H9 (cell line): ENCODE data around the gene MTHFD1L. TPM values are rescaled to one million over a fixed set of nuclear protein-coding genes. Genes with fewer than 3 reads are reported as not detected.

ENCODE experiments used
- DNase-seq: peaks from one replicate; pipeline ENCODE4 v3.0.0-alpha.2; 2017
- H2AFZ ChIP-seq: one replicate; pipeline ENCODE4 v1.6.1; 2013; ENCODE audit warnings: mild to moderate bottlenecking, low read length, control low read depth, moderate library complexity
- H2AK5ac ChIP-seq: 2 replicates; pipeline ENCODE4 v1.6.1; 2013; ENCODE audit warnings: low read length, control low read depth, mixed read lengths; ENCODE audit not compliant: insufficient read length
- H2BK120ac ChIP-seq: one replicate; pipeline ENCODE4 v1.6.1; 2013; ENCODE audit warnings: low read depth, mild to moderate bottlenecking, low read length, control low read depth, inconsistent platforms; ENCODE audit not compliant: poor library complexity, severe bottlenecking
- H2BK12ac ChIP-seq: 2 replicates; pipeline ENCODE4 v1.6.1; 2013; ENCODE audit warnings: low read length, control low read depth, mixed read lengths, low read depth; ENCODE audit not compliant: insufficient read length
- H2BK15ac ChIP-seq: 2 replicates; pipeline ENCODE4 v1.6.1; 2013; ENCODE audit warnings: low read depth, low read length, control low read depth
- H2BK20ac ChIP-seq: one replicate; pipeline ENCODE4 v1.6.1; 2013; ENCODE audit warnings: low read depth, mild to moderate bottlenecking, low read length, control low read depth, inconsistent platforms; ENCODE audit not compliant: poor library complexity, severe bottlenecking
- H2BK5ac ChIP-seq: 2 replicates; pipeline ENCODE4 v1.6.1; 2013; ENCODE audit warnings: low read length, control low read depth, mixed read lengths; ENCODE audit not compliant: insufficient read length
- H3K14ac ChIP-seq: 2 replicates; pipeline ENCODE4 v1.6.1; 2013; ENCODE audit warnings: low read length, control low read depth; ENCODE audit not compliant: insufficient read depth
- H3K18ac ChIP-seq: 2 replicates; pipeline ENCODE4 v1.6.1; 2013; ENCODE audit warnings: low read depth, mild to moderate bottlenecking, mixed read lengths, low read length, control low read depth; ENCODE audit not compliant: insufficient read length
- H3K23ac ChIP-seq: 2 replicates; pipeline ENCODE4 v1.6.1; 2013; ENCODE audit warnings: low read length, control low read depth, mixed read lengths, low read depth; ENCODE audit not compliant: insufficient read length
- H3K23me2 ChIP-seq: 2 replicates; pipeline ENCODE4 v1.6.1; 2013; ENCODE audit warnings: low read depth, mild to moderate bottlenecking, mixed read lengths, low read length, control low read depth; ENCODE audit not compliant: insufficient read length, poor library complexity, severe bottlenecking
- H3K27ac ChIP-seq: 2 replicates; pipeline ENCODE4 v1.5.1; 2013; ENCODE audit warnings: low read length, control low read depth, mixed read lengths, low read depth; ENCODE audit not compliant: insufficient read length
- H3K27me3 ChIP-seq: 2 replicates; pipeline ENCODE4 v1.6.1; 2013; ENCODE audit warnings: low read length, control low read depth, inconsistent platforms; ENCODE audit not compliant: insufficient read depth
- H3K4ac ChIP-seq: 2 replicates; pipeline ENCODE4 v1.6.1; 2013; ENCODE audit warnings: low read depth, mild to moderate bottlenecking, control low read depth, inconsistent platforms, low read length, moderate library complexity
- H3K4me1 ChIP-seq: 2 replicates; pipeline ENCODE4 v1.6.1; 2013; ENCODE audit warnings: low read length, control low read depth, inconsistent platforms; ENCODE audit not compliant: insufficient read depth
- H3K4me2 ChIP-seq: 2 replicates; pipeline ENCODE4 v1.6.1; 2013; ENCODE audit warnings: low read length, control low read depth, mixed read lengths; ENCODE audit not compliant: insufficient read length, insufficient read depth
- H3K56ac ChIP-seq: 2 replicates; pipeline ENCODE4 v1.6.1; 2013; ENCODE audit warnings: low read depth, mild to moderate bottlenecking, mixed read lengths, low read length, control low read depth; ENCODE audit not compliant: insufficient read length
- H3K79me1 ChIP-seq: 2 replicates; pipeline ENCODE4 v1.6.1; 2013; ENCODE audit warnings: low read depth, mild to moderate bottlenecking, moderate library complexity, low read length, control low read depth, inconsistent platforms; ENCODE audit not compliant: insufficient read depth, poor library complexity, severe bottlenecking
- H3K79me2 ChIP-seq: 2 replicates; pipeline ENCODE4 v1.6.1; 2013; ENCODE audit warnings: low read length, control low read depth, inconsistent platforms; ENCODE audit not compliant: insufficient read depth
- H3K9ac ChIP-seq: 2 replicates; pipeline ENCODE4 v1.6.1; 2013; ENCODE audit warnings: low read length, control low read depth, mixed read lengths; ENCODE audit not compliant: insufficient read length; ENCODE audit errors: extremely low read depth
- H3K9me3 ChIP-seq: one replicate; pipeline ENCODE4 v1.6.1; 2013; ENCODE audit warnings: low read depth, low read length, inconsistent platforms; ENCODE audit not compliant: control insufficient read depth
- H3T11ph ChIP-seq: one replicate; pipeline ENCODE4 v1.6.1; 2013; ENCODE audit warnings: mild to moderate bottlenecking, low read length, control low read depth, inconsistent platforms
- H4K20me1 ChIP-seq: one replicate; pipeline ENCODE4 v1.6.1; 2013; ENCODE audit not compliant: control insufficient read depth, insufficient read length, insufficient read depth
- H4K5ac ChIP-seq: 2 replicates; pipeline ENCODE4 v1.6.1; 2013; ENCODE audit warnings: low read depth, mild to moderate bottlenecking, mixed read lengths, low read length, control low read depth; ENCODE audit not compliant: insufficient read length
- H4K8ac ChIP-seq: replicated peaks from 2 replicates; pipeline ENCODE4 v1.6.1; 2013; ENCODE audit warnings: low read length, control low read depth, mixed read lengths, low read depth; ENCODE audit not compliant: insufficient read length
- H4K91ac ChIP-seq: 2 replicates; pipeline ENCODE4 v1.6.1; 2013; ENCODE audit warnings: low read depth, mild to moderate bottlenecking, moderate library complexity, mixed read lengths, low read length, control low read depth; ENCODE audit not compliant: insufficient read length
- H3K27ac Mint-ChIP-seq, 3 experiments: 2 replicates in 2 of 3; 3 replicates in 1 of 3; pipeline ENCODE4 v1.8.0; 2020 to 2021; ENCODE audit warnings: mixed read lengths in 3 of 3, mild to moderate bottlenecking in 1 of 3, moderate library complexity in 1 of 3
- H3K27me3 Mint-ChIP-seq: 2 replicates; pipeline ENCODE4 v1.8.0; 2021; ENCODE audit warnings: low read depth, mild to moderate bottlenecking, moderate library complexity, mixed read lengths
- H3K36me3 Mint-ChIP-seq, 3 experiments: 2 replicates in 2 of 3; 3 replicates in 1 of 3; pipeline ENCODE4 v1.8.0; 2020 to 2021; ENCODE audit warnings: low read depth in 3 of 3, mixed read lengths in 3 of 3; ENCODE audit not compliant: insufficient read depth in 1 of 3
- H3K4me1 Mint-ChIP-seq, 2 experiments: 2 replicates each; pipeline ENCODE4 v1.8.0; 2020; ENCODE audit warnings: mixed read lengths in 2 of 2
- H3K4me3 Mint-ChIP-seq, 2 experiments: 2 replicates in 1 of 2; 3 replicates in 1 of 2; pipeline ENCODE4 v1.8.0; 2020 to 2021; ENCODE audit warnings: mild to moderate bottlenecking in 2 of 2, mixed read lengths in 2 of 2, moderate library complexity in 1 of 2
- H3K9me3 Mint-ChIP-seq, 2 experiments: 2 replicates in 1 of 2; 3 replicates in 1 of 2; pipeline ENCODE4 v1.8.0; 2020; ENCODE audit warnings: mild to moderate bottlenecking in 2 of 2, mixed read lengths in 2 of 2, moderate library complexity in 1 of 2
- WGBS: extraction: QIAGEN DNeasy Blood & Tissue Kit; methylation state at CpG from one replicate; pipeline ENCODE4 v1.1.7; 2013; ENCODE audit warnings: missing lambda C conversion rate, low lambda C conversion rate, mixed read lengths; ENCODE audit not compliant: insufficient read length; ENCODE audit errors: extremely low coverage; 5-methylcytosine and 5-hydroxymethylcytosine counted together
- total RNA-seq: library from RNA; stranded (reverse); gene quantifications from 2 replicates; pipeline ENCODE4 v1.2.1, GENCODE V29; 2021
- TF ChIP-seq, protein P1 (sequence below): fragments of 200-600 bp; sonication (generic); conservative IDR thresholded peaks from 3 replicates; pipeline ENCODE4 v1.8.0; 2021; ENCODE audit warnings: antibody characterized with exemption, mild to moderate bottlenecking

MTHFD1L gene
- total RNA-seq, 1 experiment from 2014 or later, result 90.2 TPM

DNA sequence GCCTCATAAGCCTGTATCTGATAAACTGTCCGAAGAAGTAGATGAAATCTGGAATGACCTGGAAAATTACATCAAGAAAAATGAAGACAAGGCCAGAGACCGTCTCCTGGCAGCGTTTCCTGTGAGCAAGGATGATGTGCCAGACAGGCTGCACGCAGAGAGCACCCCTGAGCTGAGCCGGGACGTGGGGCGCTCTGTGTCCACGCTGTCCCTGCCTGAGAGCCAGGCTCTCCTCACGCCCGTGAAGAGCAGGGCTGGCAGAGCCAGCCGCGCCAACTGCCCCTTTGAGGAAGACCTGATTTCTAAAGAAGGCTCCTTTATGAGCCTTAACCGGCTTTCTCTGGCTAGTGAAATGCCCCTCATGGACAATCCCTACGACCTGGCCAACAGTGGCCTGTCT is 33.9 kb upstream of the MTHFD1L start:
- Histone ChIP-seq H3K79me1 (no peaks in the 10 kb centered on the region), H3K56ac (no peak overlapping the region), H4K91ac (no peak overlapping the region), H2BK15ac (no peak overlapping the region), H3T11ph (no peak overlapping the region), H3K23me2 (no peaks in the 10 kb centered on the region), H2AK5ac (no peak overlapping the region), H3K4ac (no peak overlapping the region), H4K20me1 (no peaks in the 10 kb centered on the region), H3K9me3 (no peaks in the 10 kb centered on the region), H2BK20ac (no peak overlapping the region), H3K14ac (no peak overlapping the region), H3K18ac (no peak overlapping the region), H2BK12ac (no peak overlapping the region), H3K4me2 (no peak overlapping the region), H3K23ac (no peak overlapping the region), H4K8ac (no peak overlapping the region), H4K5ac (no peak overlapping the region), H3K79me2 (no peaks in the 10 kb centered on the region), H3K27me3 (no peaks in the 10 kb centered on the region), H3K4me1 (no peaks in the 10 kb centered on the region), H2BK120ac (no peak overlapping the region), H2AFZ (no peak overlapping the region), H2BK5ac (no peak overlapping the region), H3K9ac (no peak overlapping the region), H3K27ac (no peak overlapping the region)
- Mint-ChIP-seq H3K9me3 (no peaks in the 10 kb centered on the region), H3K27me3 (no peaks in the 10 kb centered on the region; the same call in 1 of the 2 replicates), H3K36me3 (no peaks in the 10 kb centered on the region), H3K4me1 (no peaks in the 10 kb centered on the region), H3K27ac (no peak overlapping the region), H3K4me3 (no peak overlapping the region)
- no peak for DNase-seq
- WGBS, result no CpG with 5 or more reads among the region's 14 CpGs
- TF ChIP-seq, protein P1, sequence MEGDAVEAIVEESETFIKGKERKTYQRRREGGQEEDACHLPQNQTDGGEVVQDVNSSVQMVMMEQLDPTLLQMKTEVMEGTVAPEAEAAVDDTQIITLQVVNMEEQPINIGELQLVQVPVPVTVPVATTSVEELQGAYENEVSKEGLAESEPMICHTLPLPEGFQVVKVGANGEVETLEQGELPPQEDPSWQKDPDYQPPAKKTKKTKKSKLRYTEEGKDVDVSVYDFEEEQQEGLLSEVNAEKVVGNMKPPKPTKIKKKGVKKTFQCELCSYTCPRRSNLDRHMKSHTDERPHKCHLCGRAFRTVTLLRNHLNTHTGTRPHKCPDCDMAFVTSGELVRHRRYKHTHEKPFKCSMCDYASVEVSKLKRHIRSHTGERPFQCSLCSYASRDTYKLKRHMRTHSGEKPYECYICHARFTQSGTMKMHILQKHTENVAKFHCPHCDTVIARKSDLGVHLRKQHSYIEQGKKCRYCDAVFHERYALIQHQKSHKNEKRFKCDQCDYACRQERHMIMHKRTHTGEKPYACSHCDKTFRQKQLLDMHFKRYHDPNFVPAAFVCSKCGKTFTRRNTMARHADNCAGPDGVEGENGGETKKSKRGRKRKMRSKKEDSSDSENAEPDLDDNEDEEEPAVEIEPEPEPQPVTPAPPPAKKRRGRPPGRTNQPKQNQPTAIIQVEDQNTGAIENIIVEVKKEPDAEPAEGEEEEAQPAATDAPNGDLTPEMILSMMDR, result no peak
